Left renal pelvis (tissue), 4 donors: ENCODE data around the gene WDR46. TPM values are rescaled to one million over a fixed set of nuclear protein-coding genes. Genes with fewer than 3 reads are reported as not detected.
"Not testable (repeated sequence)": the region's sequence is repeated elsewhere in the genome, so short reads cannot be mapped to it uniquely, and the experiment has no call there.

Experiments used
- DNase-seq, 4 donors: peaks; one replicate each; pipeline ENCODE4 v3.0.0-alpha.2; 2013; ENCODE audit warnings: low read depth in 4 of 4, low spot score in 3 of 4
- polyA plus RNA-seq, 4 donors: library from polyadenylated mRNA; unstranded; fragments of 120-200 nt; gene quantifications; one replicate each; pipeline ENCODE4 v1.2.1, GENCODE V29; 2013; ENCODE audit not compliant: insufficient read length in 4 of 4

Gene WDR46
- polyA plus RNA-seq, 4 donors = 54.9 to 82.1 (median 59.9) TPM

DNA sequence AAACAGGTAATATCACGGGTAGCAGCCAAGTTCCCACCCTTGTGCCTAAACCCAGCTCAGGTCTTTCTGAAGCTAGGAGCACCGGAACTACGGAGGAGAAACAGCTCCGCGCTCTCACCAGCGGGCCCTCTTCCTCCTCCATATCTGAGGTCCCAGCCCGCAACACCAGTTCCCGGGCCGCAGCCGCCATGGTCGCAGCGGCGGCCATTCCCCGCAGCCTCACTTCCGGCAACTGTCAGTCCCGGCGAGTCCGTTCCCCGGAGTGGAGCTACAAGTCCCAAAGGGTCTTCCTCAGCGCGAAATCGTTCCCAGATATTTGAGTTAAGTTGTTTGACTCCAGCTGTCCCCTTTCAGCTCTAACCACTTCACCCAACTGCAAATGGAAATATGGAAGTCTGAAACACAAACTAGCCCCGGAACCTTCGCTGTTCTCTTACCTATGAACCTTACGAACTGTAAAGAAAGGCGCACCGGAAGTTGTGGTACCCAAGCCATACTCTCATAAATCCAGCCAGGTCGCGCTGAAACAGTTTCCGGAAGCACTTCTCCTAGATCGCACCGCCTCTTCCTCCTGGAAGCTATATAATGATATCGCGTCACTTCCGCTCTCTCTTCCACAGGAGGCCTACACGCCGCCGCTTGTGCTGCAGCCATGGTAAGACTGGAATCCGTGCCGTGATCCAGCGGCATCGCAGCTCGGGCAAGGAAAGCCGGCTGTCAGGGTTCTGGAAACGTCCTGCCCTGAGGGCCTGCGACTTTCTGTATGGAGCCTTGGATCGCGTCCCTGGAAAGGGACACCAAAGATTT lies 17.4 kb downstream of the WDR46 start, which contains the start of the genes RPS18 and VPS52:
Gene RPS18 (plus strand): TSS at position 608 of the 807 bp plus-strand sequence. CDS start 45 bp downstream, at position 653.
Gene VPS52 (minus strand): TSS at position 409 of the 807 bp plus-strand sequence. CDS start 201 bp downstream, at position 208.
- DNase-seq = peak; percentile 97 to 99 (median 98)

DNA sequence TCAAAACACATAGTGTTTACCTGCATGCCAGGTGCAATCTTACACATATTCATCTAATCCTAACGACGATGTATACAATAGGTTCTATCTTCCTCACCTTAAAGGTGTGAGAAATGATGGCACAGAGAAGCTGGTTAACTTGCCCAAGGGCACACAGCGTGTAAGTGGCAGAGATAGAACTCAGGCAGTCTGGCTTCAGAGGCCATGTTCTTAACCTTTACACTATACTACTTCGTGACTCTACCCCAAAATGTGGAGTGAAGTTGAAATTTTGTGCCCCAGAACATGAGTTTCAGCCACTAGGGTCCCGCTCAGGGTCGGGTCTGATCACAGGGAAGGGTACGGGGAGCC lies 17.9 kb downstream of the WDR46 start:
- DNase-seq = no peak

DNA sequence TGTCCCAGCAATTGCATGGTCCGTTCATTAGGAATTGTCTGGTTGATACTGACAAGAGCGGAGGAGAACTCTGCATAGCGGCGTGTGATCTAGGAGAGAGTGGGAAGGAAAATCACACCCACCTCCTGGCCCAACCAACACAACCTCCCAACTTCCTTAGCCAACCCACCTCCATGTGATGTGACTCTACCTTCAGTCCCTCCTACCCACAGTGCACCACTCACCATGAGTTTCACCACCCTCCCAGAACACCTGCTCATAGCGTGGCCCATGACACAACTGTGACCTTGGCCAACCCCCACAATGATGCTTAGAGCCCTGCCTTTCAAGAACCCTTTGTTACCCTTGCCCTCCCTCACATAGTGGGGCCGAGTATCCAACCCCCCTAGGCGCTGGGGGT lies 25.0 kb downstream of the WDR46 start:
- DNase-seq = no peak

DNA sequence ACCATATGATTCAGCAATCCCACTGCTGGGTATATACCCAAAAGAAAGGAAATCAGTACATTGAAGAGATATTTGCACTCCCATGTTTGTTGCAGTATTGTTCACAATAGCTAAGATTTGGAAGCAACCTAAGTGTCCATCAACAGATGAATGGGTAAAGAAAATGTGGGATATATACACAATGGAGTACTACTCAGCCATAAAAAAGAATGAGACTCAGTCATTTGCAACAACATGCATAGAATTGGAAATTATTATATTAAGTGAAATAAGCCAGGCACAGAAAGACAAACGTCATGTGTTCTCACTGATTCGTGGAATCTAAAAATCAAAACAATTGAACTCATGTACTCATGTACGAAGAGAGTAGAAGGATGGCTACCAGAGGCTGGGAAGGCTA lies 26.5 kb downstream of the WDR46 start:
- not testable (repeated sequence) for DNase-seq

DNA sequence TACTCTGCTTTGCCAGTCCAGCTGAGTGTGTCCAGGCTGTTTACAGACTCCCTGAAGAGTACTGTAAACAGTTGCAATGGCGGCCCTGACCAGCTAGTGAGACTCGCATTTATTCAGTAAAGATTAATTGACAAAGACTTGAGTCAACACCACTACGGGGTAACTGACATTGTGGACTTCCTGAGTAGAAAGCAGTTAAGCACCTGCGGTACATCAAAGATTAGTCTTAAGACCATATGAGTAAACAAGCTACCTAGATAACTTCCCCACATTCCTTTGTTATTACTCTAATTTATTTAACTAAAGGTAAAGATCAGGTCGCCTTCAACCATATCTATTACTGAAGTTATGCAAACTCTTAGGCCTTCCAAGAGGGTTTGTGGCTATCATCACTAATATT lies 30.0 kb downstream of the WDR46 start:
- DNase-seq = no peak

DNA sequence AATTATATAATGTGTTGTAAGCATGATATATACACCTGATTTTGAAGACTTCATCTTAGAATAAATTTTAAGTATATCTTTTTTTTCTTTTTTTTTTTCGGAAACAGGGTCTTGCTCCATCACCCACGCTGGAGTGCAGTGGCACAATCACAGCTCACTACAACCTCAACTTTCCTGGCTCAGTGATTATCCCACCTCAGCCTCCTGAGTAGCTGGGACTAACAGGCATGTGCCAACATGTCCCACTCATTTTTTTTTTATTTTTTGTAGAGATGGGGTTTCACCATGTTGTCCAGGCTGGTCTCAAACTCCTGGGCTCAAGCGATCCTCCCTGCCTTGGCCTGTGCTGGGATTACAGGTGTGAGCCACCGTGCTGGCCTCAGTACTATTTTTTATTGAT lies 34.4 kb downstream of the WDR46 start:
- no peak for DNase-seq

DNA sequence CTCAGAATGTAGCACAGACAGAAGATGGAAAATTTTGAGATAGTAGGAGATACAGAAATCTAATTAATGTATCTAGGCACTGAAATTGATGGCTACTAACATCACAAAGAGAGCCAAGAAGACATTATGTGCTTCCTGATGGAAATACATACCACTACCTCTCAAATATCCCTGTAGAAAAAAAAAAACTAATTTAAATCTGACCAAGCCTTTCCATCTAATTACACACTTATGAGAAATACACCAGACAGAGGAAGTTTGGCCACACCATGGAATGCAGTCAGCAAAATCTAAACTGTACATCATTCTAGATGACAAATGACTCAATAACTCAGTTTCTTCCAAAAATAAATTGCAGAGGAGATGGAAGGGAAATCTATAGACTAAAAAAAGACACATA lies 36.3 kb downstream of the WDR46 start:
- no peak for DNase-seq

DNA sequence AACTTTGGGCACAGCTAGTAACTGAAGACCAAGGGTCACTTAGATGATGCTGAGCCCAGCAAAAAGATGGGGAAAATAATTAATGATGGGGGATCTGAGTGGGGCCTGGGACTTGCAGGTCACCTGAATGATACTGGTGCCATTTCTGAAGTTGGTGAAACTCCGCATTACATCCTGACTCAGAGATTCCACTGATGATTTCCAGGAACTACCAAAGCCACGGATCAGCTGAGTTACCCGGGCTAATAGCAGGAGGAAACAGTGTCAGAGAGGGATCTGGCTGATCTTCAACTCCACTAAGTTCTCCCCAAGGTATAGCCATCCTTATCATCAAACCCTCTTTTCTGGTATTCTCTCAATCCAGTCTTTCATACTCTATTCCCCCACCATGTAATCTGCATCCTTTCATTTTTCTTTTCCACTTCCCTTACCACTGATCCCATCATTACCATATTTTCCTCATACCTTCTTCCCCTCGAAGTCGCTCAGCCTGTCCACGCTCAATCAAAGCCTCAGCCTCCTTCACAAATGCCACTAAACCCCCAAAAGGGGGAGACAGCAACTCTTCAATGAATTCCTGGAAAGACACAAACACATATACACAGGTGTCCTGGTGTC lies 37.5 kb downstream of the WDR46 start:
- DNase-seq = no peak

DNA sequence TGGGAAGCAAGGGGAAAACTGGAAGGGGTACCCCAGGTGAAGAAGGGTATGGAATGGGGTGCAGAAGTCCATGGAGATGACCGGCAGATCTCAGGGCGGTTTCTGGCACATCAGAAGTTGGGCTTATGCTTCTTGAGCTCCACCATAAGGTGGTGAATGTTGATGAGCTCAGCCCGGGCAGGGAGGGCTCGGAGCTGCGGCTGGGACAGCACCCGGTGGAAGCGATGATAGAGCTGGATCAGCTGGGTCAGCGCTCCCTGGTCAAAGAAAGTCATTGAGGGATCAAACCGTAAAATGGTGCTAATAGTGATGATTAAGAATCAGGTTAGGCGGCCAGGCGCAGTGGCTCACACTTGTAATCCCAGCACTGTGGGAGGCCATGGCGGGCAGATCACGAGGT lies 38.3 kb downstream of the WDR46 start:
- DNase-seq = no peak

DNA sequence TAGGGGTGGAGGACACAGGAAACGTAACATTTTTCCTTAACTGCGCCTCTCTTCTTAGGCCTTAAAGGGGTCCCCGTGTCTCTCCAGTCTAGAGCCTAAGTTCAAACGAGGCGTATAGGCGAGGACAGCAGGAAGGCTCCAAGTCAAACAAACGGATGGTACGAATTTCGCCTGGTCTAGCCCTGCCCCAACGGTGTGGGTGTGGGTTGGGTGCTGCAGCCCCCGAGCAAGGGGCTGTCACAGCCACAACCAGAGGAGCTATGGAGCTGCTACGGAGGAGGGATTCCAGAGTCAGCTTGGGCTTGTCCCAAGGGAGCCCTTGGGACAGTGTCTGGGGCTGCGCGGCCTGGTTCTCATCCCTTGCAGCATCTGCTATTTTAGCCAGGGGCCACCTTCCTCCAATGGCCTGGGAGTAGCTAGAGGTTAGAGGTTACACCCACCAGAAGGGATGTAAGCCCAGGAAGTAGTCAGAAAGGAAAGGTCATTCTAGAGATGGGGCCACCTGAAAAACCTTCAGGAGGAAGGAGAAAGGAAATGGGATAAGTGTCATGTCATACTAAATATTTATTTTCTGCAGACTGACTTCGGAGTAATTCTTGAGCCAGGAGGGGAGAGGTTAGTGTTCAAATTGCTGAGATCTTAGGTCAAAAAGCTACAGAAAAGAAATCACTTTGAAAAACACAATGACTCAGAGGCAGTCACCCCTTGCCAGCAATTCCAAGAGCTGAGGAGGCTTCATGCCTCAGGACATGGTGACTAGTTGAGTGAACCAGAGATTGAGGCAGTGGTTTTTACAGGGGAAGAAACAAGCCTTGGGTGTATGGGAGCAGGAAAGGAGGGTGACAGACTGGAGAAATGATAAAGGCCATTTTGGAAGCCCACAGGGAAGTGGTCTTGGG lies 39.1 kb downstream of the WDR46 start:
- DNase-seq = no peak

DNA sequence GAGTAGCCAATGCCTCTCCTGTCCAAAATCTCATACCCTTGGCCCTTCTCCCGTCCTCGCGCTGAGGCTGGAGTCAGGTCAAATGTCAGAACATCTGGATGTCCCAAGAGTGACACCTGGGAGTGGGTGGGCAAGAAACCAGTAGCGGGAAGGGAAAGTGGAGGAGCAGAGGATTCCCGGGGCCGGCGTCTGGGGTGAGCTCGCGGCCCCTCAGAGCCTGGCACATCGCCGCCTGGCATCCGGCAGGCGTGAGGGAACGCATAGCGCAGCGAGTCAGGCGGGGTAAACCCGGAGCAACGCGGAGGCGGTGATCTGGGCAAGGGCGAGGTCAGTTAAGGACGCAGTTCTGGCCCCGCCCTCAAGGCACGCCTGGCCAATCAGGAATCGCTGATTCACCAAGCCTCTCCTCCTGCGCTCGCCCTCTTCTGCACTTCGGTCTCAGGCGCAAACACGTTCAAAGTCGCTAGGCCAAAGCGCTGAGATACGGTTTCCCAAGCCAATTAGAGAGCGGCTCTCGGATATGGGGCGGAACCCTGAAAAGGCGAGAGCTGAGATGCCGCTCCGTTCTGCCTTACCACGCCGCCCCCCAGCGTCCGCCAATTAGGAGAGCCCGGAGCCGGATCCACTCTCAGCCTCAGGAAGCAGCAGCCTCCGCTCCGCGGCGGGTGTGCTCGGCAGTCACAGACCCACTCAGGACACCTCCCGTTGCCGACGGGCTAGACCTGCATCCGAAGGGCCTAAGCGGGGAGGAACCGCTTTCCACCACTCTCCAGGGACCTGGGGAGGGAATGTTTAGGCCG lies 39.9 kb downstream of the WDR46 start:
- DNase-seq = peak; percentile 92 to 97 (median 93)

DNA sequence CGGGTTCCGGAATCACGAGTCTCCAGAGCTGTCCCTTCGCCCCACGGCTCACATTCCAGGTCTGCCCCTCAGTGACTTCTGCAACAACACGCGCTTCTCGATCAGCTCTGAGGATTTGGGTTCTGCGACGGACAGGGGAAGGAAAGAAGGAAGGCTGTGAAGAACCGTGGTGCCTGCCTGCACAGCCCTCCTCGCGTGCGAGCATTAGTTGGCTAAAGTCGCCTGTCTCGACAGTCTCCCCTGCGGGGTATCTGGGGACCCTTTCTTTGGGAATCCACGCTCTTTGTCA lies 40.5 kb downstream of the WDR46 start:
- no peak for DNase-seq

DNA sequence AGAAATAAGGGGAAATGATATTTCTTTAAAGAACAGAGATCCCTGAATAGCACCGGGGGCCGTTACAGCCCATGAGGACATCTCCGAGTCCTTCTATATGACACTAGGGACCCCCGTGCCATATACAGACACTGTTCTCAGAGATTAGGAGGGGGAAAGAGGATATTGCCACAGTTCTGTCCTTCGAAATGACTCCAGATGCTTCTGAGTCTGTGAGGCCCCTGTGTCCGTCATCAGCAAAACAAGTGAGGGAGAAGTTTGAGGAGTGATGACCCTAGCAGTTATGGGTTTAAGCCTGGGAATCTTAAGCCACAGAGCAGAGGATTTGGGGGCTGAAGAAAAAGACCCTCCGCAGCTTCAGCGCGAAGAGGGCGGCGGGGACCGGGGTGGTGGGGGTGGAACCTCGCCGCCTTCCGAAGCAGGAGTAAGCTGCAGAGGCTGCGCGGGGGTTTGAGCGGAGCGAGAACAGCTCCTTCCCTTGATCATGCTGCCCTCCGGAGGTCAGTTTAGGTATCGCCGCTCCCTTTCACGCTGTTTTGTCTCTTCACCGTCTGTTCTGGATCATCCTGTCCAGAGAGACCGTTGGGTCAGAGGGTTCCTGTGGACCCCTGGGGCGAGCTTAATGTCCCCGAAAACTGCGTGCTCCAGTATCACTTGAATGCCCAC lies 40.9 kb downstream of the WDR46 start:
- peak; percentile 80 to 81 (median 80) for DNase-seq

DNA sequence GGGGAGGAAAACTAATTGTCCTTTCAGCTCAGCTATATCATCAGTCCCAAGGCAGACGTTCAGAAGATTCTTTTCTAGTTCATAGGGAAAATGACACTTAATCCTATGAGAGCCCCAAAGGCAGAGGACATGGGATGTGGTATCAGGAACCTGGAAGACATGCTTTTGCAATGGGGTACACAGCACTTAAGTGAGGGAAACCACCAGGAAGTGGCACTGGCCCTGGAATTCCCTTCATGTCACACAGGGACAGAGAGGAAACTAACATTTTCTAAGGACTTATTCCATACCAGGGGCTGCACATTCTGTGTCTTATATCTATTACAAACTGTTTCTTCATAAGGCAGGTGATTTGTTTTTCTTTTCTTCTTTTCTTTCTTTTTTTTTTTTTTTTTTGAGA lies 45.6 kb downstream of the WDR46 start:
- no peak for DNase-seq

DNA sequence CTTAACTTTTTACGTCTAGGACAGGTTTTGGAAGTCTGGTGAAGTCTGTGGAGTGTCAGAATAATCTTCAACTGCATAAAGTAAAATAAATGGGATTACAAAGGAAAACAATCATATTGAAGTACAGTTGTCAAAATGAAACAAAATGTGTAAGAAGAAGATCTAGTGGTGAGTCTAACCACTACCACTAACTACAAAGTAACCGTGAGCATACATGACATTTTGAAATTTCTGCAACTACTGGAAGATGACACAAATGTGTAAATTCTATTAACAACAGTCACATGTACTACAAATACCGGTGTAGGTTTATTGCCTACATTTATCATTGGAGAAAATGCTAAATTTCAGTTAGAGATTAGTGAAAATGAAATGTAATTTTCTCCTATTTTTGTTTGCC lies 47.1 kb downstream of the WDR46 start:
- DNase-seq = no peak

DNA sequence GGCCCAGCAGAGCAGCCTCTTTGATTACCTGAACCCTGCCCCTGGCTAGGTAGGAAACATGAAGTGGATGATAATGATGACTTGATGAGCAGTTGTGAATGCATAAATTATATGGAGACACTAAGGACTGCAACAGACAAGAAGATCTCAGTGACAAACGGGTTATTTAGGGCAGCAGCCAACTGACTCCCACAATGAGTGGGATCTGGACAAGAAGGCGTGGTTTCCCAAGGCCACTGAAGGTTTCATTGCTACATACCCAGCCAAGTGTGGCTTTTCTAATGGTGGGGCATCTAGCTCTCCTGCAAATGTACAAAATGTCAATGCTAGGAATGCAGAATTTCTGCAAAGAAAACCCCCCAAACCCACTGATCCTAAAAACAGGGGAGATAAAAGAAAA lies 51.3 kb downstream of the WDR46 start:
- no peak for DNase-seq

DNA sequence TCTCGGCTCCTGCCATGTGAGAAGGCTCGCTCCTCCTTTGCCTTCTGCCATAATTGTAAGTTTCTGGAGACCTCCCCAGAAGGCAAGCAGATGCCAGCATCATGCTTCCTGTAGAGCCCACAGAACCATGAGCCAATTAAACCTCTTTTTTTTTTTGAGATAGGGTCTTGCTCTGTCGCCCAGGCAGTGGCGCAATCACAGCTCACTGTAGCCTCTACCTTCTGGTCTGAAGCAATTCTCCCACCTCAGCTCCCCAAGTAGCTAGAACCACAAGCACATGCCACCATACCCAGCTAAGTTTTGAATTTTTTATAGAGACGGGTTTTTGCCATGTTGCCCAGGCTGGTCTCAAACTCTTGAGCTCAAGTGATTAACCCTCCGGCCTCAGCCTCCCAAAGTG lies 52.2 kb downstream of the WDR46 start:
- DNase-seq = no peak

DNA sequence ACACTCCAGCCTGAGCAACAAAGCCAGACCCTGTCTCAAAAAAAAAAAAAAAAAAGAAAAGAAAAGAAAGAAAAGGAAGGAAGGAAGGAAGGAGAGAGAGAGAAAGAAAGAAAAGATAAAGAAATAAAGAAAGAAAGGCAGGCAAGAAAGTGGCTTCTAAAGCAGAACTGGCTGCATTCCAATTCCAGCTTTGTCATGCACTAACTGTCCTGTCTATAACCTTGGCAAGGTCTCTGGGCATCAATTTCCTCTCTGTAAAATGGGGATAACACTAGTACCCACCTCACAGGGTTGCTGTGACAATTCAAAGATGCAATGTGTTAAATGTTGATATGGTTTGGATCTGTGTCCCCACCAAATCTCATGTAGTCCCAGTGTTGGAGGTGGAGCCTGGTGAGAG lies 52.7 kb downstream of the WDR46 start:
- no peak for DNase-seq

DNA sequence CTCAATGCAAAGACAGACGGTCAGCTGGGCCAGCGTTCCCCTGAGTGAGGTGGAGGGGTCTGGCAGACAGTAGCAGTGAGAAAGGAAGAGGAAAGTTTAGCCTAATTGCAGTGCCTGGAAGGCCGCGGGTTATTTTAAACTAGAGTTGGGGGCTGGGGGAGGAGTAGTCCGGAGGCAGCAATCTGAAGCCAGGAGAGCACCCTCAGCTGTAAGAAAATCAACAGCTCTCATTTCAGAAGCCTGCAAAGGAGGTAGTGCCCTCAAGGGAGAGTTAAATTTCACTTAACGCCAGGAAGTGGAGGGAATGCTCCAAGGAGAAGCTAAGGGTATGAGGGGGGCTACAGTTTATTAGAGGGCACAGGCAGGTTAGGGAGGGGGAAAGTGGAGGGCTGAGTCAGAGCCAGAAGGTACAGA lies 53.8 kb downstream of the WDR46 start:
- peak in 1 of 4 donors; percentile 25 for DNase-seq
